ENCODE measurements around the gene PPM1J.

DNA sequence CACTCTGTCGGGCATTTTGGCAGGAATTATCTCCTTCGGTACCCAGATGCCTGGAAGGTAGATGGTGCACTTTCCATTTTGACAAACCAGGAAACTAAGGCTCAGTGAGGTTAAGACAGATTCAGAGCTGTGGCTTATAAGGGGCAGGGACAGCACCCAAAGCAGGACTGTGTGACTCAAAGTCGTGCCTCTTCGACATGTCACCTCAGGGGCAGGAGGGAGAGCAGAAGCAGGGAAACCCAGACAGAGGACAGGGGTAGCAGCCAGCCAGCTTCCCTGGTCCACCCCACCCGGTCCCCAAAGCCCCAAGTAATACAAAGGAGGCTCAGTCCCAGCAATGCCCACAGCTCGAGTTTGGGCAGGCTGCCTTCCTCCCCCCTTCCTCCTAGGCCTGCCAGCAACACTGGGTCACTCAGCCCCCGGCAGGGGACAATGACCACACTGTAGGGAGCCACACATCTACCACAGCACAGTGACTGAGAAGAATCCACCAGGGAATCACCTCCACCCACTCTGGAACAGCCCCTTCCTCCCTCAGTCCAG is 10.7 kb downstream of the PPM1J start:
- TF ChIP-seq, protein P1, sequence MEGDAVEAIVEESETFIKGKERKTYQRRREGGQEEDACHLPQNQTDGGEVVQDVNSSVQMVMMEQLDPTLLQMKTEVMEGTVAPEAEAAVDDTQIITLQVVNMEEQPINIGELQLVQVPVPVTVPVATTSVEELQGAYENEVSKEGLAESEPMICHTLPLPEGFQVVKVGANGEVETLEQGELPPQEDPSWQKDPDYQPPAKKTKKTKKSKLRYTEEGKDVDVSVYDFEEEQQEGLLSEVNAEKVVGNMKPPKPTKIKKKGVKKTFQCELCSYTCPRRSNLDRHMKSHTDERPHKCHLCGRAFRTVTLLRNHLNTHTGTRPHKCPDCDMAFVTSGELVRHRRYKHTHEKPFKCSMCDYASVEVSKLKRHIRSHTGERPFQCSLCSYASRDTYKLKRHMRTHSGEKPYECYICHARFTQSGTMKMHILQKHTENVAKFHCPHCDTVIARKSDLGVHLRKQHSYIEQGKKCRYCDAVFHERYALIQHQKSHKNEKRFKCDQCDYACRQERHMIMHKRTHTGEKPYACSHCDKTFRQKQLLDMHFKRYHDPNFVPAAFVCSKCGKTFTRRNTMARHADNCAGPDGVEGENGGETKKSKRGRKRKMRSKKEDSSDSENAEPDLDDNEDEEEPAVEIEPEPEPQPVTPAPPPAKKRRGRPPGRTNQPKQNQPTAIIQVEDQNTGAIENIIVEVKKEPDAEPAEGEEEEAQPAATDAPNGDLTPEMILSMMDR (IDR thresholded peaks at IDR 0.05), result no peak
- TF ChIP-seq POLR2AphosphoS5 (IDR thresholded peaks at IDR 0.05), result no peak

Measured in esophagus muscularis mucosa (tissue), 3 donors.